OCI-LY1 (cell line): Measurements from ENCODE around the gene EML1.

ENCODE experiments used
- EZH2 ChIP-seq: fragments of 200-600 bp; sonication (generic), shearing (Covaris generic); IDR thresholded peaks from 2 replicates; pipeline ENCODE4 v1.8.0; 2017; ENCODE audit warnings: borderline replicate concordance, mixed run types, mild to moderate bottlenecking, antibody characterized with exemption, low read length, moderate library complexity, mixed read lengths
- TF ChIP-seq, protein P1 (sequence below): fragments of 200-600 bp; sonication (generic), shearing (Covaris generic); IDR thresholded peaks from 2 replicates; pipeline ENCODE4 v1.5.1; 2017; ENCODE audit warnings: mild to moderate bottlenecking, antibody characterized with exemption, low read length, moderate library complexity, mixed read lengths

DNA sequence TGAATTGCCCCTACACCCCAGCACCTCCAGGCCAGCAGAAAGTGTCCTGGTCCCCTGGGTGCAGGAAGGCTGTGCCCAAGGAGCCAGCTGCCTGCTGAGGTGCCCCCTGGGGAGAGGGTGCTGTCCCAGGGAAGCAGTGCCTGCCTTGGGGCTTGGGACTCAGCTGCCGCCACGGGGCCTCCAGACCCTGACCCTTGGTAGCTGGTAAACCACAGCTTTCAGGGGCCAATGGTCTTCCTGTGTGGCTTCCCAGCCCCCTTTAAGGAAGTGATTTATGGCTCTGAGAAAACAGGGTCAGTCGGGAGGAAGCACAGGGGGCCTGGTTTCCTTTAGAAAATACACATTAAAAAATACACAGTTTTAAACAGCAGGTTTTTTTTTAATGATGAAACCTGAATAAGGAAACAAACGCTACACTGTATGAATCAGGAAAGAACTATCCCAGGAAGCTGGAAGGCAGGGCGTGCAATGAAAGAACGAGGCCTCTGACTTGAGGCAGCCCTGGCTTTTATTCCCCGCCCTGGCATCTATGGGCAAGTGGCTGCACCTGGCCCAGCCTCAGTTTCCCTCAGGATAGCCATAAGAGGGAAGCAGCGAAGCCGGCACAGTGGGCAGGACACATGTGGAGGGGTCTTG, 40.6 kb upstream of the EML1 start:
- TF ChIP-seq, protein P1, sequence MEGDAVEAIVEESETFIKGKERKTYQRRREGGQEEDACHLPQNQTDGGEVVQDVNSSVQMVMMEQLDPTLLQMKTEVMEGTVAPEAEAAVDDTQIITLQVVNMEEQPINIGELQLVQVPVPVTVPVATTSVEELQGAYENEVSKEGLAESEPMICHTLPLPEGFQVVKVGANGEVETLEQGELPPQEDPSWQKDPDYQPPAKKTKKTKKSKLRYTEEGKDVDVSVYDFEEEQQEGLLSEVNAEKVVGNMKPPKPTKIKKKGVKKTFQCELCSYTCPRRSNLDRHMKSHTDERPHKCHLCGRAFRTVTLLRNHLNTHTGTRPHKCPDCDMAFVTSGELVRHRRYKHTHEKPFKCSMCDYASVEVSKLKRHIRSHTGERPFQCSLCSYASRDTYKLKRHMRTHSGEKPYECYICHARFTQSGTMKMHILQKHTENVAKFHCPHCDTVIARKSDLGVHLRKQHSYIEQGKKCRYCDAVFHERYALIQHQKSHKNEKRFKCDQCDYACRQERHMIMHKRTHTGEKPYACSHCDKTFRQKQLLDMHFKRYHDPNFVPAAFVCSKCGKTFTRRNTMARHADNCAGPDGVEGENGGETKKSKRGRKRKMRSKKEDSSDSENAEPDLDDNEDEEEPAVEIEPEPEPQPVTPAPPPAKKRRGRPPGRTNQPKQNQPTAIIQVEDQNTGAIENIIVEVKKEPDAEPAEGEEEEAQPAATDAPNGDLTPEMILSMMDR = no peak
- no peak for TF ChIP-seq EZH2
